Endothelial cell of umbilical vein (primary cell): ENCODE measurements around the gene MAP4K4.

ENCODE experiments used
- EZH2 ChIP-seq: IDR thresholded peaks from 2 replicates; pipeline ENCODE4 v1.6.1; 2012; ENCODE audit warnings: borderline replicate concordance, low read depth, mild to moderate bottlenecking, moderate library complexity, low read length, inconsistent platforms; ENCODE audit not compliant: severe bottlenecking
- MAX ChIP-seq: IDR thresholded peaks from 2 replicates; pipeline ENCODE4 v1.6.1; 2011; ENCODE audit not compliant: insufficient read depth, insufficient read length
- POLR2A ChIP-seq: IDR thresholded peaks from 2 replicates; pipeline ENCODE4 v1.6.1; 2012; ENCODE audit warnings: low read depth, mild to moderate bottlenecking, control low read depth, low read length

DNA sequence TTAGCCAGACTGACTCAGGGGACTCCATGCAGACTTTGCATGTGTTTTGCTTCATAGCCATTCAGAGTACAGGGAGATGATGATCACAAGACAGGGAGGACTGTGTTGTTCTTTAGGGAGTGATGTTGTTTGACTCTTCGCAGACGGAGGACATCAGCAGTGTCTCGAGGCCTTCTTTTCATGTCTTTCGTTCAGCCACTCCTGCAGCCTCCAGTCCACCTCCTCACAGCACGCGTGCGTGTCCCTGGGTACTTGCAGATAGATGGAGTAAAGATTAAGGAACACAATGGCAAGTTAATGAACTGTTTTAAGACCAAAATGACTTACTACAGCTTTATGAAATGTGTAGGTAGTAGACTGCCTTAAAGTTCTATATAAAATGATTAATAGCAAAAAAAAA is 114.7 kb downstream of the MAP4K4 start:
- TF ChIP-seq EZH2 (no peak), MAX (no peak), POLR2A (no peak)
